ENCODE measurements around the gene FAF1.

FAF1 gene

GRCh38 chr1:50693829-50694228, 266.2 kb downstream of the FAF1 start:
- no peak overlapping the region for H3K4me3 ChIP-seq (ENCODE audit: low read length)
- H3K4me2 ChIP-seq (ENCODE audit: low read length) = no peak overlapping the region
- no peaks in the 10 kb centered on the region for H3K9me3 ChIP-seq (ENCODE audit: insufficient read depth, low read length)
- H3K36me3 ChIP-seq (replicated peaks; ENCODE audit: low read depth, low read length) = no peaks in the 10 kb centered on the region
- no peaks in the 10 kb centered on the region for H4K20me1 ChIP-seq (ENCODE audit: insufficient read depth, low read length)
- TF ChIP-seq CTCF (IDR thresholded peaks at IDR 0.05; ENCODE audit: low read depth, low read length) = no peak
- no peak for TF ChIP-seq EZH2phosphoT487 (IDR thresholded peaks at IDR 0.05; ENCODE audit: low read depth)
- H3K9ac ChIP-seq (ENCODE audit: low read length) = no peak overlapping the region
- no peaks in the 10 kb centered on the region for H3K79me2 ChIP-seq (ENCODE audit: low read length)
- no peaks in the 10 kb centered on the region for H3K4me1 ChIP-seq (ENCODE audit: low read length)
- H2AFZ ChIP-seq (ENCODE audit: low read depth, low read length) = no peak overlapping the region
- H3K27ac ChIP-seq (ENCODE audit: low read length) = no peak overlapping the region
- H3K27me3 ChIP-seq (ENCODE audit: low read depth, low read length) = no peaks in the 10 kb centered on the region

GRCh38 chr1:50684185-50684584, 275.9 kb downstream of the FAF1 start:
- no peaks in the 10 kb centered on the region for H3K79me2 ChIP-seq (ENCODE audit: low read length)
- no peak overlapping the region for H2AFZ ChIP-seq (ENCODE audit: low read depth, low read length)
- H3K27ac ChIP-seq (ENCODE audit: low read length) = no peak overlapping the region
- no peaks in the 10 kb centered on the region for H4K20me1 ChIP-seq (ENCODE audit: insufficient read depth, low read length)
- no peaks in the 10 kb centered on the region for H3K36me3 ChIP-seq (replicated peaks; ENCODE audit: low read depth, low read length)
- H3K27me3 ChIP-seq (ENCODE audit: low read depth, low read length) = no peaks in the 10 kb centered on the region
- H3K4me3 ChIP-seq (ENCODE audit: low read length) = no peak overlapping the region
- no peaks in the 10 kb centered on the region for H3K9me3 ChIP-seq (ENCODE audit: insufficient read depth, low read length)
- no peak overlapping the region for H3K9ac ChIP-seq (ENCODE audit: low read length)
- H3K4me1 ChIP-seq (ENCODE audit: low read length) = no peaks in the 10 kb centered on the region
- H3K4me2 ChIP-seq (ENCODE audit: low read length) = no peak overlapping the region
- TF ChIP-seq EZH2phosphoT487 (IDR thresholded peaks at IDR 0.05; ENCODE audit: low read depth) (no peak), CTCF (IDR thresholded peaks at IDR 0.05; ENCODE audit: low read depth, low read length) (no peak)

GRCh38 chr1:50681931-50682330, 278.1 kb downstream of the FAF1 start:
- H3K79me2 ChIP-seq (ENCODE audit: low read length) = no peaks in the 10 kb centered on the region
- no peaks in the 10 kb centered on the region for H3K27me3 ChIP-seq (ENCODE audit: low read depth, low read length)
- no peak overlapping the region for H3K4me3 ChIP-seq (ENCODE audit: low read length)

GRCh38 chr1:50667710-50668356, 292.2 kb downstream of the FAF1 start:
- Histone ChIP-seq H3K27ac (ENCODE audit: low read length) (no peak overlapping the region), H3K36me3 (replicated peaks; ENCODE audit: low read depth, low read length) (no peaks in the 10 kb centered on the region), H3K4me1 (ENCODE audit: low read length) (no peaks in the 10 kb centered on the region), H3K79me2 (ENCODE audit: low read length) (no peaks in the 10 kb centered on the region), H3K4me2 (ENCODE audit: low read length) (no peak overlapping the region), H2AFZ (ENCODE audit: low read depth, low read length) (no peak overlapping the region), H3K27me3 (ENCODE audit: low read depth, low read length) (no peaks in the 10 kb centered on the region), H4K20me1 (ENCODE audit: insufficient read depth, low read length) (no peaks in the 10 kb centered on the region), H3K9me3 (ENCODE audit: insufficient read depth, low read length) (no peaks in the 10 kb centered on the region), H3K4me3 (ENCODE audit: low read length) (no peak overlapping the region), H3K9ac (ENCODE audit: low read length) (no peak overlapping the region)
- no peak for TF ChIP-seq EZH2phosphoT487 (IDR thresholded peaks at IDR 0.05; ENCODE audit: low read depth)
- TF ChIP-seq CTCF (IDR thresholded peaks at IDR 0.05; ENCODE audit: low read depth, low read length) = no peak

More at GRCh38 chr1:50681931-50682330, 278.1 kb downstream of the FAF1 start:
- no peaks in the 10 kb centered on the region for H3K9me3 ChIP-seq (ENCODE audit: insufficient read depth, low read length)
- no peak overlapping the region for H3K4me2 ChIP-seq (ENCODE audit: low read length)
- no peaks in the 10 kb centered on the region for H3K4me1 ChIP-seq (ENCODE audit: low read length)
- H3K9ac ChIP-seq (ENCODE audit: low read length) = no peak overlapping the region
- H3K36me3 ChIP-seq (replicated peaks; ENCODE audit: low read depth, low read length) = no peaks in the 10 kb centered on the region
- H3K27ac ChIP-seq (ENCODE audit: low read length) = no peak overlapping the region
- TF ChIP-seq CTCF (IDR thresholded peaks at IDR 0.05; ENCODE audit: low read depth, low read length) (no peak), EZH2phosphoT487 (IDR thresholded peaks at IDR 0.05; ENCODE audit: low read depth) (no peak)
- H4K20me1 ChIP-seq (ENCODE audit: insufficient read depth, low read length) = no peaks in the 10 kb centered on the region
- no peak overlapping the region for H2AFZ ChIP-seq (ENCODE audit: low read depth, low read length)

Data from OCI-LY3 (cell line).